ENCODE data around the gene PLEKHG3.

Gene PLEKHG3

DNA sequence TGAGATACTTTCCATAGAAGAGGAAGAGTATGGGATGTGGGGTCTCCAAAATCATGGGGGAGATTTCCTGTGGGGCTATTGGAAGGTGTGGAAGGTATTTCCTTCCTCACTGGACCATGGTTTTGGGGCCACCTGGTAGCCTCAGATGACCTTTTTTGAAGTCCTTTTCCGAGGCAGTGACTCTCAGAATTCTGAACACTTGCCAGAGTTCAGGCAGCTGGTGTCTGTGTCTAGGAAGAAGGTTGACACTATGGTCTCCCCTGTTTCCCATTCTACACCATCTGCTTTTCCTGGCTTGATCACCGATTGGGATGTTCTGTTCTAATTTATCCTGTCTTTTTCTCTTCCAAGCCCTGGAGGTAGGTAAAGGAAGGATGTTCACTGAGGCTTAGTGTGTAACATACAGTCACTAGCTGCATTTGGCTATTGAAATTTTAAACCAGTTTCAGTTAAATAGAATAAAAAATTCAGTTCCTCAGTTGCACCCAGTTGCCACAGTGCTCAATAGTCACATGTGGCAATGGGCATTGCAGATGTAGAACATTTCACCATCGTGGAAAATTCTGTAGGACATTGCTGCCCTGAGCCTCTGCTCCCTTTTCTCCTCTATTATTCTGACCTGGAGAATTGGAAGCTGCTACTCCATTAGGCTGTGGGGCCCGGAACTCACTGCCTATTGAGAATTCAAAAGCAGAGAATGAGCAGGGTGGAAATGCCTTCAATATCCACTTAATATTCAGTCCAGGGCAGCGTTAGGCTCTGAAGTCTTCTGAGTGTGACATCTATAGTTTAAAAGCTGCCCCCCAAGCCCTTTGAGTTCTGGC lies 11.0 kb upstream of the PLEKHG3 start:
- no peak for DNase-seq (ENCODE audit: low read depth)
- H3K4me3 ChIP-seq (ENCODE audit: low read length) = no peak overlapping the region
- TF ChIP-seq, protein P1, sequence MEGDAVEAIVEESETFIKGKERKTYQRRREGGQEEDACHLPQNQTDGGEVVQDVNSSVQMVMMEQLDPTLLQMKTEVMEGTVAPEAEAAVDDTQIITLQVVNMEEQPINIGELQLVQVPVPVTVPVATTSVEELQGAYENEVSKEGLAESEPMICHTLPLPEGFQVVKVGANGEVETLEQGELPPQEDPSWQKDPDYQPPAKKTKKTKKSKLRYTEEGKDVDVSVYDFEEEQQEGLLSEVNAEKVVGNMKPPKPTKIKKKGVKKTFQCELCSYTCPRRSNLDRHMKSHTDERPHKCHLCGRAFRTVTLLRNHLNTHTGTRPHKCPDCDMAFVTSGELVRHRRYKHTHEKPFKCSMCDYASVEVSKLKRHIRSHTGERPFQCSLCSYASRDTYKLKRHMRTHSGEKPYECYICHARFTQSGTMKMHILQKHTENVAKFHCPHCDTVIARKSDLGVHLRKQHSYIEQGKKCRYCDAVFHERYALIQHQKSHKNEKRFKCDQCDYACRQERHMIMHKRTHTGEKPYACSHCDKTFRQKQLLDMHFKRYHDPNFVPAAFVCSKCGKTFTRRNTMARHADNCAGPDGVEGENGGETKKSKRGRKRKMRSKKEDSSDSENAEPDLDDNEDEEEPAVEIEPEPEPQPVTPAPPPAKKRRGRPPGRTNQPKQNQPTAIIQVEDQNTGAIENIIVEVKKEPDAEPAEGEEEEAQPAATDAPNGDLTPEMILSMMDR (conservative IDR thresholded peaks at IDR 0.05; ENCODE audit: low read depth, low read length) = no peak

DNA sequence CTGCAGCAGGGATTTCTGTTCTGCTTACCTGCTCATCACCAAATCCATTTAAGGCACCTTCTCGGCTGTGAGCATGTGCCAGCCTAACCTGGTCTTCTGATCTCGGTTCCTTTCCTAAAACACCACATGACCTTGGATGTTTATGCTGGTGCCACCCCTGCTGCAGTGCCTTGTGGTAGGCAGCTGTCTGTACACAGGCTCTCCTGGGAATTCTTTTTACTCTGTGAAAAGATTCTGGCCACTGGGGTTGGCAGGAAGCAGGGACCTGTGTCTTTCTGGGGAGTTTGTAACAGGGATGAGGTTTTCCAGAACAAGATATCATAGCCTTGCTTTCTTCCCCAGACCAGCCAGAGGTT lies 10.4 kb upstream of the PLEKHG3 start:
- TF ChIP-seq, protein P1 (conservative IDR thresholded peaks at IDR 0.05; ENCODE audit: low read depth, low read length) = no peak
- no peak for DNase-seq (ENCODE audit: low read depth)

DNA sequence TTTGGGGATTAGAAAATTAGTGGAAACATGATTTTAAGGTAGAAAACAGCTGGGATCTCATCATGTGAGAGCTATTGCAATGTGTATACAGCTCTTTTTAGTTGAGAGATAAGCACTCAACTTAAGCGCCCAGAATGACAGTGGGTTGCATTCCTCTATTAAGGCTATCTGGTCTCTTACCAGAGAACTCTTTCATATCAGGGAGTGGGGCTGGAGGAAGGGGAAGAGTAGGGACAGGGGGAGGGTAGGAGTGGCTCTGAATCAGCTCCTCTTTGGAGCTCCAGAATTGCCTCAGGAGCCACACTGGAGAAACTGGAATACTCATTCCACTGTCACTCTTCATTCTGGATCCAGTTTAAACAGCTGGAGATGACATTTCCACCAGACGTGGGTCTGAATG lies 9.2 kb upstream of the PLEKHG3 start:
- no peak for DNase-seq (ENCODE audit: low read depth)
- TF ChIP-seq, protein P1 (conservative IDR thresholded peaks at IDR 0.05; ENCODE audit: low read depth, low read length) = no peak
- no peak overlapping the region for H3K4me3 ChIP-seq (ENCODE audit: low read length)

More for the DNA sequence above, 10.4 kb upstream of the PLEKHG3 start:
- no peak overlapping the region for H3K4me3 ChIP-seq (ENCODE audit: low read length)

DNA sequence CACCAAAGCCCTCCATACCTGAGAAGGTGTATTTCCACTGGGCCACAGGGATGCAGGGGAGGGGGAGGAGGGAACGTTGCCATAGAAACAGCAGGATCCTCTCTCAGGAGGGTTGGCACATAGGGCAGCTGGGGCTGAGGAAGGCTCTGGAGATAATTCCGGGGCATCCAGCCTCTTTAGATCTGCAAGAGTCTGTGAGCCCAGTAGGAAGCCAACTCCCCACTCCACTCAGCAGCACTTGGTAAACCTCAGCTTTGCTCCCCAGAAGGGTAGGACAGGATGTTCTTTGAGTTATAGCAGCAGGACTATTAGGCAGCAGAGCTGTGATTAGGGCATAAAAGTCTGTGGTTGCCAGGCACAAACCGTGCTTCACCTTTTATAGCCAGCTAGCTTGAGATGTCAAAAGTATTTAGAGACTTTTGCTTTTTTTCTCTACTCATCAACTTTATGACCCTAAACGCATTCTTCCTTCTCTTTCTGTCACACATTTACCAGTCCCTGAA lies 7.8 kb upstream of the PLEKHG3 start:
- H3K4me3 ChIP-seq (ENCODE audit: low read length) = no peak overlapping the region
- TF ChIP-seq, protein P1 (conservative IDR thresholded peaks at IDR 0.05; ENCODE audit: low read depth, low read length) = no peak
- no peak for DNase-seq (ENCODE audit: low read depth)

DNA sequence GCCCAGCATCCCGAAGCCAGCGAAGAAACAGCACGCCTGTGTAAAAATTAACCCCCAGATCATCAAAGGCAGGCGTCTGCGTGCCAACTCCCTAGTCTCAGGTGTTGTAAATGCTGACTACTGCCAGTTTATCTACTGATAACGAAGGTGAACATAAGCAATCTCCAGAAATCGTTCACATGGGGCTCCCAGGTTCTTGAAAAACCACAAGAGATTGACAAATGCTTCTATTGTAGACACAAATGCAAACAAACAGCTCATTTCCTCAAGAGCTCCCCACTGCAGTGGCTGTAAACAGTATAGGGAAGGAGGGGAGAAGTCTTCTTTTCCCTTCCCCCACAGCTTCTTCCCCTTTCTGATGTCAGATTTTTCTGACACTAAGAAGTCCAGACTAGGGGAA lies 5.3 kb upstream of the PLEKHG3 start:
- TF ChIP-seq, protein P1 (conservative IDR thresholded peaks at IDR 0.05; ENCODE audit: low read depth, low read length) = no peak
- no peak for DNase-seq (ENCODE audit: low read depth)
- H3K4me3 ChIP-seq (ENCODE audit: low read length) = no peak overlapping the region

DNA sequence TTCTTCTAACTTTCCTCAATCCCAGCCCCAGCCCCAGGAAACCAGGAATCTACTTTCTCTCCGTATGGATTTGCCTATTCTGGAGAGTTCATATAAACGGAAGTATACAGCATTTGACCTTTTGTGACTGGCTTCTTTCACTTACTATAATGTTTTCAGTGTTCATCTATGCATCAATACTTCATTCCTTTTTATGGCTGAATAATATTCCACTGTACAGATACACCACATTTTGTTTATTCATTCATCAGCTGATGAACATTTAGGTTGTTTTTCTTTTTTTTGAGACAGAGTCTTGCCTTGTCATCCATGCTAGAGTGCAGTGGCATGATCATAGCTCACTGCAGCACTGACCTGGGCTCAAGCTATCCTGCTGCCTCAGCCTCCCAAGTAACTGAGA lies 3.9 kb upstream of the PLEKHG3 start:
- TF ChIP-seq, protein P1 (conservative IDR thresholded peaks at IDR 0.05; ENCODE audit: low read depth, low read length) = no peak
- no peak for DNase-seq (ENCODE audit: low read depth)
- no peak overlapping the region for H3K4me3 ChIP-seq (ENCODE audit: low read length)

DNA sequence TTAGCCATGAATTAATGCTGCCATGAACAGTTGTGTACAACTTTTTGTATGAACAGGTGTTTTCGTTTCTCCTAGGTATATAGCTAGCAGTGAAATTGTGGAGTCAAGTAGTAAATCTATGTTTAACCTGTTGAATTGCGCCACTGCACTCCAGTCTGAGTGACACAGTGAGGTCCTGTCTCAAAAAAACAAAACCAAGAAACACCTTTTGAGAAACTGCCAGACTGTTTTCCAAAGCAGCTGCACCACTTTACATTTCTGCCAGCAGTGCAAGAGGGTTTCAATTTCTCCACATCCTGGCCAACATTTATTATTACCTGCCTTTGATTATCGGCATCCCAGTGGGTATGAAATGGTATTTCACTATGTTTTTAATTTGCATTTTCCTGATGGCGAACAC lies 3.3 kb upstream of the PLEKHG3 start:
- TF ChIP-seq, protein P1 (conservative IDR thresholded peaks at IDR 0.05; ENCODE audit: low read depth, low read length) = no peak
- no peak for DNase-seq (ENCODE audit: low read depth)
- no peak overlapping the region for H3K4me3 ChIP-seq (ENCODE audit: low read length)
